HepG2 (cell line): ENCODE results near the gene MEF2B. TPM values are rescaled to one million over a fixed set of nuclear protein-coding genes. Genes with fewer than 3 reads are reported as not detected.

Experiments used
- AHR ChIP-seq: IDR thresholded peaks from 2 replicates; pipeline ENCODE4 v1.6.1; 2018; ENCODE audit warnings: missing genetic modification reagents, missing compliant biosample characterization
- ATF3 ChIP-seq: sonication (generic); formaldehyde crosslinking; IDR thresholded peaks from 2 replicates; pipeline ENCODE4 v1.4.0; 2020; ENCODE audit warnings: missing genetic modification reagents
- DMTF1 ChIP-seq: sonication (generic); formaldehyde crosslinking; IDR thresholded peaks from 2 replicates; pipeline ENCODE4 v1.4.0; 2020; ENCODE audit warnings: mild to moderate bottlenecking, missing genetic modification reagents
- FOXM1 ChIP-seq: sonication (generic); formaldehyde crosslinking; IDR thresholded peaks from 2 replicates; pipeline ENCODE4 v1.5.0; 2020; ENCODE audit warnings: missing genetic modification reagents
- KAT8 ChIP-seq: IDR thresholded peaks from 2 replicates; pipeline ENCODE4 v1.6.1; 2016; ENCODE audit warnings: missing genetic modification reagents, missing compliant biosample characterization
- KLF11 ChIP-seq: IDR thresholded peaks from 2 replicates; pipeline ENCODE4 v1.6.1; 2016; ENCODE audit warnings: missing compliant biosample characterization
- MXD4 ChIP-seq: IDR thresholded peaks from 2 replicates; pipeline ENCODE4 v1.6.1; 2016; ENCODE audit warnings: mild to moderate bottlenecking, missing biosample characterization, missing genetic modification reagents
- NFKB2 ChIP-seq: sonication (generic); formaldehyde crosslinking; IDR thresholded peaks from 2 replicates; pipeline ENCODE4 v1.4.0; 2020; ENCODE audit warnings: missing genetic modification reagents, borderline replicate concordance
- PAXIP1 ChIP-seq: sonication (generic); formaldehyde crosslinking; conservative IDR thresholded peaks from 2 replicates; pipeline ENCODE4 v1.4.0; 2020; ENCODE audit warnings: mild to moderate bottlenecking, missing genetic modification reagents, moderate library complexity
- RFXAP ChIP-seq: sonication (generic); formaldehyde crosslinking; IDR thresholded peaks from 2 replicates; pipeline ENCODE4 v1.4.0; 2020; ENCODE audit warnings: missing genetic modification reagents, borderline replicate concordance
- SRSF1 ChIP-seq: fragments of 200-400 bp; formaldehyde crosslinking; optimal IDR thresholded peaks from 2 replicates; pipeline ENCODE3; 2017; ENCODE audit warnings: mild to moderate bottlenecking, low read depth, low read length, moderate library complexity
- THAP11 ChIP-seq: IDR thresholded peaks from 2 replicates; pipeline ENCODE4 v1.6.1; 2016; ENCODE audit warnings: missing biosample characterization, missing genetic modification reagents
- WIZ ChIP-seq: sonication (generic); formaldehyde crosslinking; IDR thresholded peaks from 2 replicates; pipeline ENCODE4 v1.5.1; 2020; ENCODE audit warnings: mild to moderate bottlenecking, missing genetic modification reagents
- ZMYM3 ChIP-seq: sonication (generic); formaldehyde crosslinking; IDR thresholded peaks from 2 replicates; pipeline ENCODE4 v1.5.1; 2020; ENCODE audit warnings: mild to moderate bottlenecking, missing genetic modification reagents
- ZNF124 ChIP-seq: sonication (generic); formaldehyde crosslinking; IDR thresholded peaks from 2 replicates; pipeline ENCODE4 v1.4.0; 2020; ENCODE audit warnings: missing genetic modification reagents
- ZNF205 ChIP-seq: IDR thresholded peaks from 2 replicates; pipeline ENCODE4 v1.6.1; 2018; ENCODE audit warnings: missing biosample characterization, missing genetic modification reagents
- ZNF232 ChIP-seq: sonication (generic); formaldehyde crosslinking; IDR thresholded peaks from 2 replicates; pipeline ENCODE4 v1.4.0; 2020; ENCODE audit warnings: missing genetic modification reagents, borderline replicate concordance
- ZNF570 ChIP-seq: sonication (generic); formaldehyde crosslinking; IDR thresholded peaks from 2 replicates; pipeline ENCODE4 v1.4.0; 2020; ENCODE audit warnings: mild to moderate bottlenecking, missing genetic modification reagents, borderline replicate concordance
- ZNF768 ChIP-seq: sonication (generic); formaldehyde crosslinking; IDR thresholded peaks from 2 replicates; pipeline ENCODE4 v1.4.0; 2020; ENCODE audit warnings: missing genetic modification reagents
- polyA plus RNA-seq, 8 experiments: library from polyadenylated mRNA; depleted of rRNA in 3 of 8; stranded (reverse) in 7 of 8; unstranded in 1 of 8; fragments of >200 nt; fragmentation: Illumina TruSeq in 4 of 8; extraction: Trizol in 4 of 8; gene quantifications; 2 replicates each; pipeline versions ENCODE4 v1.2.1 to v1.2.3, GENCODE V29; 2011 to 2016; ENCODE audit warnings: low read depth in 4 of 8, missing spikeins in 1 of 8, mixed read lengths in 1 of 8; ENCODE audit not compliant: insufficient read depth in 1 of 8
- total RNA-seq, 5 experiments: library from RNA; depleted of rRNA; stranded (reverse); fragments of >200 nt; fragmentation: Illumina TruSeq; extraction: Trizol; gene quantifications; 2 replicates each; pipeline ENCODE4 v1.2.3, GENCODE V29; 2016; ENCODE audit warnings: low read depth in 1 of 5
- TF ChIP-seq, protein P1 (sequence below): sonication (generic); formaldehyde crosslinking; IDR thresholded peaks from 2 replicates; pipeline ENCODE4 v1.5.0; 2020; ENCODE audit warnings: missing genetic modification reagents
- TF ChIP-seq, protein P2 (sequence below): sonication (generic); formaldehyde crosslinking; IDR thresholded peaks from 2 replicates; pipeline ENCODE4 v1.5.0; 2020; ENCODE audit warnings: missing genetic modification reagents
- TF ChIP-seq, protein P3 (sequence below): sonication (generic); formaldehyde crosslinking; IDR thresholded peaks from 2 replicates; pipeline ENCODE4 v1.8.0; 2023; ENCODE audit warnings: mild to moderate bottlenecking, missing genetic modification reagents

MEF2B gene
- total and polyA plus RNA-seq, 2 of the 13 experiments (the other 11 are each of a cell fraction or from before 2014, with no cell fraction given) = 1.2 to 1.7 TPM

- TF ChIP-seq PAXIP1 (CRISPR knock-in tag) (0 out of 2 replicates have a peak, but pooled peaks have one; percentile 19), ZNF570 (CRISPR knock-in tag) (no peak), ZNF124 (CRISPR knock-in tag) (0 out of 2 replicates have a peak, but pooled peaks have one; percentile 50), NFKB2 (peak; percentile 93; the same call in 1 of the 2 replicates), FOXM1 (CRISPR knock-in tag) (0 out of 2 replicates have a peak, but pooled peaks have one; percentile 63), KLF11 (CRISPR knock-in tag) (peak; percentile 89; the same call in 1 of the 2 replicates), ATF3 (CRISPR knock-in tag) (peak; percentile 54; the same call in 1 of the 2 replicates), ZNF768 (CRISPR knock-in tag) (peak; percentile 99), MXD4 (CRISPR knock-in tag) (peak; percentile 59; the same call in 1 of the 2 replicates), WIZ (peak; percentile 93), SRSF1 (no peak), ZNF205 (CRISPR knock-in tag) (0 out of 2 replicates have a peak, but pooled peaks have one; percentile 43), KAT8 (CRISPR knock-in tag) (peak; percentile 50; the same call in 1 of the 2 replicates), RFXAP (CRISPR knock-in tag) (peak; percentile 64; the same call in 1 of the 2 replicates), ZMYM3 (CRISPR knock-in tag) (peak; percentile 45), ZNF232 (CRISPR knock-in tag) (peak; percentile 96), DMTF1 (no peak), THAP11 (CRISPR knock-in tag) (peak; percentile 50), AHR (CRISPR knock-in tag) (peak; percentile 32; the same call in 1 of the 2 replicates)
- TF ChIP-seq, protein P1, sequence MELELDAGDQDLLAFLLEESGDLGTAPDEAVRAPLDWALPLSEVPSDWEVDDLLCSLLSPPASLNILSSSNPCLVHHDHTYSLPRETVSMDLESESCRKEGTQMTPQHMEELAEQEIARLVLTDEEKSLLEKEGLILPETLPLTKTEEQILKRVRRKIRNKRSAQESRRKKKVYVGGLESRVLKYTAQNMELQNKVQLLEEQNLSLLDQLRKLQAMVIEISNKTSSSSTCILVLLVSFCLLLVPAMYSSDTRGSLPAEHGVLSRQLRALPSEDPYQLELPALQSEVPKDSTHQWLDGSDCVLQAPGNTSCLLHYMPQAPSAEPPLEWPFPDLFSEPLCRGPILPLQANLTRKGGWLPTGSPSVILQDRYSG (CRISPR knock-in tag) = peak; percentile 86; the same call in 1 of the 2 replicates
- TF ChIP-seq, protein P2, sequence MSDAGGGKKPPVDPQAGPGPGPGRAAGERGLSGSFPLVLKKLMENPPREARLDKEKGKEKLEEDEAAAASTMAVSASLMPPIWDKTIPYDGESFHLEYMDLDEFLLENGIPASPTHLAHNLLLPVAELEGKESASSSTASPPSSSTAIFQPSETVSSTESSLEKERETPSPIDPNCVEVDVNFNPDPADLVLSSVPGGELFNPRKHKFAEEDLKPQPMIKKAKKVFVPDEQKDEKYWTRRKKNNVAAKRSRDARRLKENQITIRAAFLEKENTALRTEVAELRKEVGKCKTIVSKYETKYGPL (CRISPR knock-in tag) = peak; percentile 71; the same call in 1 of the 2 replicates
- TF ChIP-seq, protein P3, sequence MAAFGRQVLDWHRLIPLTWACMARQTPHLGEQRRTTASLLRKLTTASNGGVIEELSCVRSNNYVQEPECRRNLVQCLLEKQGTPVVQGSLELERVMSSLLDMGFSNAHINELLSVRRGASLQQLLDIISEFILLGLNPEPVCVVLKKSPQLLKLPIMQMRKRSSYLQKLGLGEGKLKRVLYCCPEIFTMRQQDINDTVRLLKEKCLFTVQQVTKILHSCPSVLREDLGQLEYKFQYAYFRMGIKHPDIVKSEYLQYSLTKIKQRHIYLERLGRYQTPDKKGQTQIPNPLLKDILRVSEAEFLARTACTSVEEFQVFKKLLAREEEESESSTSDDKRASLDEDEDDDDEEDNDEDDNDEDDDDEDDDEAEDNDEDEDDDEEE (CRISPR knock-in tag) = peak; percentile 84; the same call in 1 of the 2 replicates
These were observed 44.8 kb upstream of the MEF2B start (continued) for GRCh38 chr19:19214892-19215291.
